Fibroblast of skin of abdomen (primary cell): ENCODE results near the gene GPBP1L1.
A peak's percentile ranks its signal among the peaks of the same experiment; 100 is the strongest.
"Not testable (repeated sequence)": the region's sequence is repeated elsewhere in the genome, so short reads cannot be mapped to it uniquely, and the experiment has no call there.

Source experiments
- DNase-seq: peaks from one replicate; pipeline ENCODE4 v3.0.0-alpha.2; 2013

Gene GPBP1L1

GRCh38 chr1:45679123-45679522 is 7.2 kb downstream of the GPBP1L1 start:
- no peak for DNase-seq

GRCh38 chr1:45678489-45678888 is 7.8 kb downstream of the GPBP1L1 start:
- DNase-seq = no peak

GRCh38 chr1:45677751-45678245 is 8.5 kb downstream of the GPBP1L1 start:
- DNase-seq = no peak

GRCh38 chr1:45676553-45676952 is 9.8 kb downstream of the GPBP1L1 start:
- not testable (repeated sequence) for DNase-seq

GRCh38 chr1:45674478-45674877 is 11.9 kb downstream of the GPBP1L1 start:
- no peak for DNase-seq

- DNase-seq = peak; percentile 59
These were observed 12.4 kb downstream of the GPBP1L1 start for GRCh38 chr1:45673956-45674355.

GRCh38 chr1:45669859-45670655 is 16.3 kb downstream of the GPBP1L1 start:
- DNase-seq = peak; percentile 56

GRCh38 chr1:45669379-45669778 is 17.0 kb downstream of the GPBP1L1 start:
- no peak for DNase-seq

GRCh38 chr1:45668526-45668925 is 17.8 kb downstream of the GPBP1L1 start:
- no peak for DNase-seq

GRCh38 chr1:45667321-45668111 is 18.8 kb downstream of the GPBP1L1 start:
- no peak for DNase-seq

GRCh38 chr1:45666836-45667235 is 19.5 kb downstream of the GPBP1L1 start:
- DNase-seq = no peak

- DNase-seq = no peak
These were observed 26.0 kb downstream of the GPBP1L1 start for GRCh38 chr1:45660336-45660735.

- DNase-seq = no peak
These were observed 27.1 kb downstream of the GPBP1L1 start for GRCh38 chr1:45659222-45659621.

- DNase-seq = no peak
These were observed 28.2 kb downstream of the GPBP1L1 start for GRCh38 chr1:45658171-45658570.

GRCh38 chr1:45656573-45657226 is 29.6 kb downstream of the GPBP1L1 start:
- no peak for DNase-seq

- DNase-seq = peak; percentile 13
These were observed 31.6 kb downstream of the GPBP1L1 start for GRCh38 chr1:45654540-45655280.

GRCh38 chr1:45647248-45648021 is 38.9 kb downstream of the GPBP1L1 start:
- no peak for DNase-seq

- no peak for DNase-seq
These were observed 41.7 kb downstream of the GPBP1L1 start for GRCh38 chr1:45644661-45645060.

- DNase-seq = no peak
These were observed 42.4 kb downstream of the GPBP1L1 start for GRCh38 chr1:45643978-45644377.

- no peak for DNase-seq
These were observed 43.0 kb downstream of the GPBP1L1 start for GRCh38 chr1:45643321-45643720.

- DNase-seq = no peak
These were observed 46.0 kb downstream of the GPBP1L1 start for GRCh38 chr1:45640293-45640692.

GRCh38 chr1:45635211-45635610 is 51.1 kb downstream of the GPBP1L1 start:
- DNase-seq = no peak
